ENCODE measurements around the gene VKORC1L1.

DNA sequence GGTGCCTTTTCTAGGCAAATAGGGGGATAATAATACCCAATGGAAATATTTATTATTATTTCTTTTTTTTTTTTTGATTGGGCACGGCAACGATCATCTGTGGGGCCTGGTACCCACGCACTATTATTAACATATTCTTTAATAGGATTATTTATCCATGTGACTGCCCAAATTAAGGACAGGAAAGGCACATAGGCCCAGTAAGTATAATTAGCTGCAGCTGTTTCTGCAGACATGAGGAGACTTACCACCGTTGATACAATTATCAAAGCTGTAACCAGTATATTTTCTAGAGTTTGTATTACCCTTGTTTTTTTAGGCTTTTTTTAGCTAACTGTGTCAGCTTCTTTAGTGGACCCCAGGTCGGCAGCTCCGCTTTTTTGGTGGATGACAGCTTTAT is 134.4 kb downstream of the VKORC1L1 start:
- no peak for TF ChIP-seq SUZ12 (IDR thresholded peaks at IDR 0.05; ENCODE audit: extremely low read depth, insufficient read depth, insufficient read length)
- no peak for TF ChIP-seq YY1 (IDR thresholded peaks at IDR 0.05; ENCODE audit: insufficient read depth, insufficient read length)
